Activated effector memory CD4-positive, alpha-beta T cell treated with Interleukin-2 at 50 U/mL for 16 hours (primary cell): ENCODE data around the gene TMC8.
"Not testable (repeated sequence)": the region's sequence is repeated elsewhere in the genome, so short reads cannot be mapped to it uniquely, and the experiment has no call there.

Source experiments
- DNase-seq: peaks from one replicate; pipeline ENCODE4 v3.0.0-alpha.2; 2020

Gene TMC8, protein sequence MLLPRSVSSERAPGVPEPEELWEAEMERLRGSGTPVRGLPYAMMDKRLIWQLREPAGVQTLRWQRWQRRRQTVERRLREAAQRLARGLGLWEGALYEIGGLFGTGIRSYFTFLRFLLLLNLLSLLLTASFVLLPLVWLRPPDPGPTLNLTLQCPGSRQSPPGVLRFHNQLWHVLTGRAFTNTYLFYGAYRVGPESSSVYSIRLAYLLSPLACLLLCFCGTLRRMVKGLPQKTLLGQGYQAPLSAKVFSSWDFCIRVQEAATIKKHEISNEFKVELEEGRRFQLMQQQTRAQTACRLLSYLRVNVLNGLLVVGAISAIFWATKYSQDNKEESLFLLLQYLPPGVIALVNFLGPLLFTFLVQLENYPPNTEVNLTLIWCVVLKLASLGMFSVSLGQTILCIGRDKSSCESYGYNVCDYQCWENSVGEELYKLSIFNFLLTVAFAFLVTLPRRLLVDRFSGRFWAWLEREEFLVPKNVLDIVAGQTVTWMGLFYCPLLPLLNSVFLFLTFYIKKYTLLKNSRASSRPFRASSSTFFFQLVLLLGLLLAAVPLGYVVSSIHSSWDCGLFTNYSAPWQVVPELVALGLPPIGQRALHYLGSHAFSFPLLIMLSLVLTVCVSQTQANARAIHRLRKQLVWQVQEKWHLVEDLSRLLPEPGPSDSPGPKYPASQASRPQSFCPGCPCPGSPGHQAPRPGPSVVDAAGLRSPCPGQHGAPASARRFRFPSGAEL

GRCh38 chr17:78130437-78131101, at the start of gene TMC8:
Gene TMC8, plus strand, starts transcription at chr17:78130771. Its CDS starts 818 bp downstream, at chr17:78131589.
- DNase-seq: peak; percentile 81

DNA sequence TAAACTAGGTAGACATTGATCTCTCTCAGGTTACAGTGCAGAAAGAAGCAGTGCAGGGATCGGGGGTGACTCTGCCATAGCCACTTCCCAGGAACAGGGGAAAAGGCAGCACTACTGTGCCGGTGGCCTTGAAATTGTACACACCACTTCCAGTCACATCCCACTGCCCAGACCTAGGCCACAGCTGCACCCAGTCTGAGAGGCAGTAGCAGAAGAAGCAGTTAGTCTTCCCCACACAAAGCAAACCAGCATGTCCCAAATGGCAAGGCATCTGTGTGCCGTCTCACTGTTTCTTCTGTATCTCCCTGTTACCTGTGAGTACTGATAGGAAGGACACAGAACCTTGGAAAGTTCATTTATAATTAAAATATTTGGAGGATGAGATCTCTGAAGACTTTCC, 49.0 kb upstream of the TMC8 start:
- no peak for DNase-seq

DNA sequence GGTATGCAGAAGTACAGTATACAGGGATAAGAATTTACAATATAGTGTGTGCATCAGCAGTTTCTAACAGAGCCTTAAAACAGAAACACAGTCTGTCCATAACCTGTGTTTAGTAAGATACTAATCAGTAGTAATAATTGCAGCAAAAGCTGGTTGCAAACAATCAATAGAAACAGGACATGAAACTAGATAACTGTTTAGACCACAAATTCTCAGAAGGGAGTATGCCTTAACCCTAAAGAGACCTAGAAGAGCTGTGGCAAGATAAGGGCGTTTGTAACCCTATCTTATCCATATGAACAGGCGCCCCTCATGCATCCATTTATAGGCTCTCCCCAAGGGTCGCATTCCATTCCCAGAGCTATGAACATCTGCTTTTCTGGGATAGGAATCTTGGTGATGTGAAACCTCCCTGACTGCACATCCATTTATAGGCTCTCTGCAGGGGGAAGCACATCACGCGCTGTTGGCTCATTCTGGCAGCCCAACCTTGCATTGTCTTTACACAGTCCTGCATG, 48.2 kb upstream of the TMC8 start:
- DNase-seq: not testable (repeated sequence)

- no peak for DNase-seq
Measured at GRCh38 chr17:78082988-78083387, 47.6 kb upstream of the TMC8 start.

GRCh38 chr17:78086740-78087139, 43.8 kb upstream of the TMC8 start:
- DNase-seq: no peak

GRCh38 chr17:78088529-78088928, 42.0 kb upstream of the TMC8 start:
- DNase-seq: no peak

DNA sequence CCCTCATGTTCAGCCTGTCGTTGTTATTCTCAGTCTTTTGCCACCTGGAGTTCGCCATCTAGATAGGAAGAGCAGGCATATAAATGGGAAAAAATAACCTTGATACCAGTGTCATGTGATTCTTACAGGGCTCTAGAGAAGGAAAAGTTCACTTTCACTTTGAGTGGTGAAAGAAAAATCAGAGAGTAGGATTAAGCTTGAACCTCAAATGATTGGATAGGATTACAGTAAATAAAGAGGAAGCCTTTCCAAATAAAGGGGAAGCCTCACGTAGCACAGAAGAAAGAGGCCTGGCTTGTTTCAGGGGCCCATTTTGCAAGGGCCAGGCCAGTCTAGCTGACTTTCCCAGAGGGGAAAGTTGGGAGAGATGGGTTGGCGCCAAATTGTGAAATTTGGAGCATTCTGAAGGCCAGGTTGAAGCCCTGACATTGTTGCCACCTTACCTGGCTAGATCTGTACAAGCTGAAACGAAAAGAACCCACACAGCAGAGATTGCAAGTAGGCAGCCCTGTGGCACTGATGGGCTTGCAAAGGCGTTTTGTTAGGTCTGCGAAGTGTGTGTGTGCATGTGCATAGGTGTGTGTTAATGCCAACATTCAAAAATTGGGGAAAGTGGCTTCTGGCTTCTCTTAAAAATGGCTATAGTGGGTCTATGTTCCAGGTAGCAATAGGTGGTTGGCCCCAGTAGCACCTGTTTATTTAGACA, 40.8 kb upstream of the TMC8 start:
- DNase-seq: no peak

DNA sequence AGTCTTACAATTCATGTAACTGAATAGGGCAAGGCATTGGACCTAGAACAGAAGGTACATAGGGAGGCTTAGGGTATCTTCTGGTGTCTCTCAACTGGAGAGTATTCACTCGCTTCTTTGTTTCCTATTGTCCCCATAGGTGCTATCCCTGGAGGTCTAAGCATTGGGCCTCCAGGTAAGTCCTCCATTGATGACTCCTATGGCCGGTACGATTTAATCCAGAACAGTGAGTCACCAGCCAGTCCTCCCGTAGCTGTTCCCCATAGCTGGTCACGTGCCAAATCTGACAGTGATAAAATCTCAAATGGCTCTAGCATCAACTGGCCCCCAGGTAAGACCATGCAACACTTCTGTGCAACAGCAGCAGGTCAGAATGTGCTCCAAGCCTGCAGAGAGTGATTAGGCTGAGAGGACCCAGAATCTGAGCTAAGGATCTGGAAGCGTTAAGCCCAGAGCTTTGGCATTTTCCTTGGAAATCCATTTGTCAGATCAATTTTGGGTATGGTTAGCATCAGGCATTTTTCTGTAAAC, 37.7 kb upstream of the TMC8 start:
- no peak for DNase-seq

DNA sequence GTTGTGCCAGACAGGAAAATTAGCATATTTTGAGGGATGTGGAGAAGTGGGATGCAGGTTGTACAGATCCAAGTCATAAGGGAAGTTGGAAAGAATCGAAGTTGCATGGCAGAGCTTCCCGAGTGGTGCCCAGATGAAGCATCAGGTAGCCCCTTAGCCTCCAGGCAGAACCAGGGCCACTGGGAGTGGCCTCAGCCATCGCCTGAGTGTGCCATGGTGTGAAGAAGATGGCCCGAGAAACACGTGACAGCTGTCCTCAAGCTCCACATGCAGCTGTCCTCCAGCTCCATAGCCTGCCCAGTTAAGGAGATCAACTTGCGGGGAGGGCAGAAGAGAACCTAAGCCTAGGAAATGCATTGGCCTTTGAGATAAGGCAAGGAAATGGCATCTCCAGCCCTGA, 35.5 kb upstream of the TMC8 start:
- no peak for DNase-seq

GRCh38 chr17:78096093-78096492, 34.5 kb upstream of the TMC8 start:
- DNase-seq: no peak

DNA sequence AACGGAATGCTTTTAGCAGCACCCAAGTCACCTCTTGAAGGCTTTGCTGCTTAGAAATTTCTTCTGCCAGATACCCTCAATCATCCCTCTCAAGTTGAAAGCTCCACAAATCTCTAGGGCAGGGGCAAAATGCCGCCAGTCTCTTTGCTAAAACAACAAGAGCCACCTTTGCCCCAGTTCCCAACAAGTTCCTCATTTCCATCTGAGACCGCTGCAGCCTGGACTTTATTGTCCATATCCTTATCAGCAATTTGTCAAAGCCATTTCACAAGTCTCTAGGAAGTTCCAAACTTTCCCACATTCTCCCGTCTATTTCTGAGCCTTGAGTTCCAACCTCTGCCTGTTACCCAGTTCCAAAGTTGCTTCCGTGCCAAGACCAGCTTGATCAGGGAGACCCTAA, 29.5 kb upstream of the TMC8 start:
- no peak for DNase-seq

DNA sequence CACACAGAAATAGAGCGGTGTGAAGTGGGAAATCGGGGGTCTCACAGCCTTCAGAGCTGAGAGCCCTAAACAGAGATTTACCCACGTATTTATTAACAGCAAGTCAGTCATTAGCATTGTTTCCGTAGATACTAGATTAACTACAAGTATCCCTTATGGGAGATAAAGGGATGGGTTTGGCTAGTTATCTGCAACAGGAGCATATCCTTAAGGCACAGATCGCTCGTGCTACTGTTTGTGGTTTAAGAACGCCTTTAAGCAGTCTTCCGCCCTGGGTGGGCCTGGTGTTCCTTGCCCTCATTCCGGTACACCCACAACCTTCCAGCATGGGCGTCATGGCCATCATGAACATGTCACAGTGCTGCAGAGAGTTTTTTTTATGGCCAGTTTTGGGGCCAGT, 29.0 kb upstream of the TMC8 start:
- DNase-seq: no peak

GRCh38 chr17:78103311-78103710, 27.3 kb upstream of the TMC8 start:
- DNase-seq: no peak

DNA sequence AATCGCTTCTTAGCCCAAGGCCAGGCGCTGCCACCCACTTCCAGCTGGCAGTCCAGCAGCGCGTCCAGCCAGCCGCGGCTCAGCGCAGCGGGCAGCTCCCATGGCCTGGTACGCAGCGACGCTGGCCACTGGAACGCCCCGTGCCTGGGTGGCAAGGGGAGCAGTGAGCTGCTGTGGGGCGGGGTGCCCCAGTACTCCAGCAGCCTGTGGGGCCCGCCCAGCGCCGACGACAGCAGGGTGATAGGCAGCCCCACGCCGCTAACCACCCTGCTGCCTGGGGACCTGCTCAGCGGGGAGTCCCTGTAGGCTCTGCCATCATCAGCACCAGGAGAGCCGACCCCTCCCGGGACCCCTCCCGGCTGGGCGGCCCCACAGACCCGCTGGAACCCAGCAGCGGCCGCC, 26.0 kb upstream of the TMC8 start:
- DNase-seq: no peak

DNA sequence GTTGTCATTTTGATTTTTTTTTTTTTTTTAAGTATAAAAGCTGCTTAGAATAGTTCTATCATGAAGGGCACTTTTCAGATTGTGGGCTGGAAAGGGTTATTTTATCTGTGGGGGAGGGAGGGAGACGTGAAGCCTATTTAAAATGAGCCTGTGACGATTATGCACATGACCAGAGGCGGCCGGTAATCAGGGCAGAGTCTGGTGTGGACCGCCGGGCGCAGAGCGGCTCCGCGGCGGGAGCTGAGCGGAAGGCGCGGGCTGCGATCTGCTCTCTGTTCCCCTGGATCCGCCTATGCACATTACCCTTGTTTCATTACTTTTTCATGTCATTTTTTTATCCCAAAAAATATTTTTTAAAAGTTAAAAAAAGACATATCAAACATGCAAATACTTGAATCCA, 25.5 kb upstream of the TMC8 start:
- no peak for DNase-seq

GRCh38 chr17:78105551-78105950, 25.0 kb upstream of the TMC8 start:
- no peak for DNase-seq

- DNase-seq: no peak
Measured at GRCh38 chr17:78106211-78106610, 24.4 kb upstream of the TMC8 start.

GRCh38 chr17:78107457-78107856, 23.1 kb upstream of the TMC8 start:
- DNase-seq: no peak

DNA sequence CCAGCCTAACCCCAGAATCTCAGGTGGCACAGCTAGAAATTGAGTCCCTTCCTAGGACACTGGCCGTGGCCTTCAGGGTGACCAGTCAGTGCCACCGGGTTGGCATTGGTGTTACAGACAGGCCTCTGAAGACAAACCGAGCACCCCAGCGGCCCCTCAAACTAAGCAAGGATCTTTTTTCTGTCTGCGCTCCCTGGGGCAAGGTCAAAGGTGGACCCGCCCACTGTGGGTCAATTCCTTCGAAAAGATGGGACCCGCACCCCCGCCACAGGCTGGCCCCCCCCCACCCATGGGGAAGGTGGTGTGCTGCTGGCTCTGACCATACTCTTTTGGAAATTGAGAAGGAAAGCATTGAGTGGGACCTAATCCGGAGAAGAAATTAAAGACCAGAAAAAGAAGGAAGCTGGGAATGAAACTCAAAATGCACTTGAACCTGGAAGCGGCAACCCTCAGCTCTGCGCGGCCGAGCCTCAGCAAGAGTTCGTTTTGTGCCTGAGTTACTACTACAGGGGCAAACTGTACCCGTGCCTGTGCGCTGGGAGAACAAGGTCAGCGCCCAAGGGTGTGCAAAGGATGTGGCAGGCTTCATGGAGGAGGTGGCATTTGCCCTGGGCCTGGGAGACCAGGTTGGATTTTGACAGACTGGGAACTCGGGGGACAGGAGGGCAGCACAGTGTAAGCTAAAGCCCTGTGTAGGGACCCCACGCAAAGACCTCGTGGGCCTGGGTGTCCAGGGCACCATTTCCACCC, 22.4 kb upstream of the TMC8 start:
- DNase-seq: no peak

- no peak for DNase-seq
Measured at GRCh38 chr17:78108726-78109488, 21.7 kb upstream of the TMC8 start.

DNA sequence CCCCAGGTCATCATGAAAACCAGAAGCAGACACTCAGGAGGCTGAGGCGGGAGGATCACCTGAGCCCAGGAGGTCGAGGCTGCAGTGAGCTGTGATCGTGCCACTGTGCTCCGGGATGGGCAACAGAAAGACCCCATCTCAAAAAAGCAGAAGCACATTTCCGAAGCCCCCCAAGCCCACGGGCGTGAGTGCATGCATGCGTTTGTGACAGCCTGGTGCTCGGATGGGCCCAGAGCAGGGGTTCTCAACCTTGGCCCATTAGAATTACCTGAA, 21.1 kb upstream of the TMC8 start:
- DNase-seq: no peak
